HG02759 (cell line): ENCODE data around the gene UMPS.
"Not testable (repeated sequence)": the region's sequence is repeated elsewhere in the genome, so short reads cannot be mapped to it uniquely, and the experiment has no call there.

ENCODE experiments used
- ATAC-seq: cut with Tn5 transposase; IDR thresholded peaks from one replicate; pipeline ENCODE4 v1.9.1; 2021; ENCODE audit warnings: mild to moderate bottlenecking, moderate library complexity; ENCODE audit not compliant: unreplicated experiment

UMPS gene

DNA sequence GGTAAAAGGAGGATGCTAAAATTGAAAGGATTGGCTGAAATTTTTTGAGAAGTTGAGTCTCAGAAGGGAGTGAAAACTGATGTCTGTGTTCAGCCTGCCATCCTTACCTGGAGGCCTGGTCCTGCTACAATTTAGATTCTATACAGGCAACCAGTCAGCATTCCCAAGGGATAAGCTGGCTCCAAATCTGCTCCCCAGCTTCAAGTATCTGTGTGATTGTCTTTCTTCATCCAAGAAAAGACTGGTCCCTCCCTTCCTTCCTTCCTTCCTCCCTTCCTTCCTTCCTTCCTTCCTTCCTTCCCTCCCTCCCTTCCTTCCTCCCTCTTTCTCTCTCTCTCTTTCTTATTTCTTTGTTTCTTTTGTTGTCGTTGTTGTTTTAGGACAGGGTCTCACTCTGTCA lies 24.7 kb upstream of the UMPS start:
- ATAC-seq, result no peak

DNA sequence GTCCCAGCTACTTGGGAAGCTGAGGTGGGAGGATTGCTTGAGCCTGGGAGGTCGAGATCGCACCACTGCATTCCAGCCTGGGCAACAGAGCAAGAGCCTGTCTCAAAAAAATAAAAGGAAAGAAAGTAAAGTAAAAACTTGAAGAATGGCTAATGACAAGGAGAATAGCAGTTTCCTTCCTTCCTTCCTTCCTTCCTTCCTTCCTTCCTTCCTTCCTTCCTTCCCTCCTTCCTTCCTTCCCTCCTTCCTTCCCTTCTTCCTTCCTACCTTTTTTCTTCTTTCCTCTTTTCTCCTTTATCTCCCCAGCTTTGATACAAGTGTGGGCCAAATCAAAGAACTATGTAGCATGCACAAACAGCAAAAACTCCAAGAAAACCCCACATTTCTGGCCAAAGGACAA lies 23.0 kb upstream of the UMPS start:
- not testable (repeated sequence) for ATAC-seq

DNA sequence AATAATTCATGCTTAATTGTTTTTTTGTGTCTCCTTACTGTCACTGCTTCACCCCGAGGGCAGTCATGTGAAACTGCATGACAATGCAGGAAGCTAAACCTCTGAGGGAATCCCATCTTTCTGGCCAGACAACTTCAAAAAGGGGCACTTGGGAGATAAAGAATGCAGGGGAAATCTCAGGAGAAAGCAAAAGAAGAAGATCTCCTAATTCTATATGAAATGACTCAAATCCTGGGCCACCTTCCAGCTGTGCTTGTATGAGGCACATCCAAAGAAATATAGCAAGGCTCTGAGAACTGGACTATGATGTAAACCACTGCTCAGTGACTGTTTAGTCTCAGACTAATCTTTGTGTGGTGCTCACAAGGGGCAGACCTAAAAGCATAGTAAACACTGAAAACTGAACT lies 22.6 kb upstream of the UMPS start:
- no peak for ATAC-seq

DNA sequence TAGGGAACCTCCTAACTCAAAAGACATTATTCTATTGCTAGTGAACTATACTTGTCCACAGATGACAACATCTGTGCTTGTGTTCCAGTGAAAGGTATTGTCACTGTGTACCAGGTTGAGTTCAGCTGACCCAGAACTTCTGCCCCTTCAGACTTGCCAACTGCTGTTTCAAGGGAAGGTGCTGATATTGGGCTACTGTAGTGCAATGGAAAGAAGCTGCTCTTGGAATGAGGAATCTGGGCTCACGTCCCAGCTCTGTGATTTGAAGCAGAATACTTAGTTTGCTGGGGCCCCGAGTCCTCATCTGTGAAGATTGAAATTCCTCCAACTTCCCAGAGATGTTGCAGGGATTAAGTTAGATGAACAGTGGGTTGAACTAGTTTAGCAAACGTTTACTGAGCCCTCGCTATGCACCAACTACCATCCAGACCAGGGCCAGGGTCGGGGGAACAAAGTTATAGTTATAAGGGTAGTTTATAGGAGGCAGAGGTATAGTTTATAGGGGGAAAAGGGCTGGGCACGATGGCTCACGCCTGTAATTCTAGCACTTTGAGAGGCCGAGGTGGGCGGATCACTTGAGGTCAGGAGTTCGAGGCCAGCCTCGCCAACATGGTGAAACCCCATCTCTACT lies 15.9 kb upstream of the UMPS start:
- no peak for ATAC-seq

DNA sequence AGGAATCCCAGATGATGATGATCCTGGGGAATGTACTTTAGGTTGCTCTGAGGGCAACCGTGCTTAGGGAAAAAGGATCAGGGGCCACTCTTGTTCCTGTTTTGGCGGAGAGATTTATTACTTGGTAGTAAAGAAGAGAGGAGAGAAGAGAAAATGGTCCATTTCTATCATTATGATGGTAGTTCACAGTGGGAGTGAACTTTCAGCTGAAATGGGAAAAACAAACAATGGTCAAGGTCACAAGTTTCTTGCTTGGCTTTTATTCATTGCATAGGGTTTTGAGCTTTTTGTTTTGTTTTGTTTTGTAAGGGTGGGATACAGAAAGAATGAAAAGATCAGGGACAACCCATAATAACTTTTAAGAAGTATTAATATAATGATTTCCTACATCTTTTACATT lies 7.7 kb upstream of the UMPS start:
- ATAC-seq, result no peak

DNA sequence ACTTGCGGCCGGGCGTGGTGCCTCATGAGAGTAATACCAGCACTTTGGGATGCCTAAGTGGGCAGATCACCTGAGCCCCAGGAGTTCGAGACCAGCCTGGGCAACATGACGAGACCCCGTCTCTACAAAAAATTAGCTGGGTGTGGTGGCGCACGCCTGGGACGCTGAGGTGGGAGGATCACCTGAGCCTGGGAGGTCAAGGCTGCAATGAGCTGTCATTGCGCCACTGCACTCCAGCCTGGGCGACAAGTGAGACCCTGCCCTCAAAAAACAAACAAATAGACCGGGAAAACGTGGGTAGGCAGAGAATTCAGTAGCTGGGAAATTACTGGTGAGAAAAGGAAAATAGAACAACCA lies 667 bp downstream of the UMPS start:
- ATAC-seq, result no peak

DNA sequence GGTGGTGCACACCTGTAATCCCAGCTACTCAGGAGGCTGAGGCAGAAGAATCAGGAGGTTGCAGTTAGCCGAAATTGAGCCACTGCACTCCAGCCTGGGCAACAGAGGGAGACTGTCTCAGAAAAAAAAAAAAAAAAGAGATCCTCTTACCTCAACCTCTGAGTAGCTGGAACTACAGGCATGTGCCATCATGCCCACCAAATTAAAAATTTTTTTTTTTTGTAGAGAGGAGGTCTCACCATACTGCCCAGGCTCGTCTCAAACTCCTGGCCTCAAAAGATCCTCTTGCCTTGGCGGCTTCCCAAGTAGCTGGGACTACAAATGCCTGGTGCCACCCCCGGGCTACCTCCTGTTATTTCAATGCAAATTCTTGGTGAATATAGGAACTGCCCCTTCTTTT lies 1.5 kb downstream of the UMPS start:
- ATAC-seq, result no peak

DNA sequence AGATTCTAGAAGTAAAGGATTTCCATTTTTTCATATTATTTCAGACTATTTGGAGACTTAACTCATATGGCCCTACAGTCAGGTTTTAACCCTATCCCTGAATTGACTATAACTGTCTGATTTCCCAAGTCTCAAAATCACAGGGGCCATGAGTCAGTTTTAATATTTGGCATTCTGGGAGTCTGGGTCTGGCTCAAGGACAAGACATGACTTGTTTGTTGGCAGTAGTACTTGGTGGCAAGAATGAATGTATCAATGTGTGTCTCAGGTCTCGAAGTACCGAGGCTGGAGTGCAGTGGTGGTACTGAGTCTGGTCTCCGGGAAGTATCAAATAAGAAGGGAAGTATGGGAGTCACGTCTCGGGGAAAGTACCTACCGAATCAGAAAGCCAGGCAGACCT lies 10.8 kb downstream of the UMPS start:
- ATAC-seq, result no peak

DNA sequence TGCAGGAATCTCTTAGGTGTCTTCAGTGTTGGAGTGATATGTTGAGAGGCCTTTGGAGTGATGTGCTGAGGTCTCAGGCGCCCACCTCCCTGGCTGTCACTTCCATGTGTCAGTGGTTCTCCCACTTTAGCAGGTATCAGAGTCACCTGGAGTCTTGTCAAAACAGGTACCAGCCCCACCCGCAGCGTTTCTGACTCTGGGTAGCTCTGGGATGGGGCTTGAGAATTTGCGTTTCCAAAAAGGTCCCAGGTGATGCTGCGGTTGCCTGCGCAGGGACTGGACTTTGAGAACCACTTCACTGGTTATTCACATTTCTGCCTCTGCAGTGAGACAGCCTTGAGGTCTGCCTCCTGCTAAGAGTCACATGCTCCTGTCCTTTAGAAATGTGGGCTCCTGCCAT lies 15.5 kb downstream of the UMPS start:
- no peak for ATAC-seq

DNA sequence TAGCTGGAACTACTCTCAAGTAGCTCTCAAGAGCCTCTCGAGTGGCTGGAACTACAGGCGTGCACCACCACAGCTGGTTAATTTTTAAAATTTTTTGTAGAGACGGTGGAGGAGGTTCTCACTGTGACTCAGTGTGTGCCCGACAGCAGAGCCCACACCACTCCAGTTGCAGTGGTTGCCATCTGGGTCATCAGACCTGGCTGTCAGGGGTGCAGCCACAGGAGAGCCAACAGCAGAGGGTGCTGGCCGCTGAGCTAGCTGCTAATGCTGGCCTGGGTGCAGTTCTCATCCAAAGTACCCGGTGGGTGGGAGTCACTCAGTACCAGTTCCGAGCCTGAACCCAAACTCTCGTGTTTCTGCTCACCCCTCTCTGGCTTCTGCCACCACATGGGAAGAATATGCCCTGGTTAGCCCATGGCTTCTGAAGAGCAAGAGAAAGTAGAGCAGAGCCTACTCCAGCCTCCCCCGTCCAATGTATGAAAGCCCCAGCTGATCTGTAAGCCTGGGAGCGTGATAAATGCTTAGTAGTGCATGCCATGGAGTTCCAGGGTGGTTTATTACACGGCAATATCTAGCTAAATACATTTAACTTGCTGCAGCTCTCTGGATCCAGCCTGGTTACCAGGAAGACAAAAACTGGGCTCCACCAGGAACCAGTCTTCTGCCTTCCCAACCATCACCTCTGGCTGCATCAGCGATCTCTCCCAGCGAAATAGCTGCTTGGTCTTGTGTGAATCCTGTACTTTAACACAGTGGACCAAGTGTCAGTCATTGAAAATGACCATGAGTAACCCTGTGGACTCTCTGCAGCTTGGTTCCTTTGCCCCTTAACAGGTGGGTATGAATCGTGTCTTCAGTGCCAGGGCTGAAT lies 17.1 kb downstream of the UMPS start:
- no peak for ATAC-seq

DNA sequence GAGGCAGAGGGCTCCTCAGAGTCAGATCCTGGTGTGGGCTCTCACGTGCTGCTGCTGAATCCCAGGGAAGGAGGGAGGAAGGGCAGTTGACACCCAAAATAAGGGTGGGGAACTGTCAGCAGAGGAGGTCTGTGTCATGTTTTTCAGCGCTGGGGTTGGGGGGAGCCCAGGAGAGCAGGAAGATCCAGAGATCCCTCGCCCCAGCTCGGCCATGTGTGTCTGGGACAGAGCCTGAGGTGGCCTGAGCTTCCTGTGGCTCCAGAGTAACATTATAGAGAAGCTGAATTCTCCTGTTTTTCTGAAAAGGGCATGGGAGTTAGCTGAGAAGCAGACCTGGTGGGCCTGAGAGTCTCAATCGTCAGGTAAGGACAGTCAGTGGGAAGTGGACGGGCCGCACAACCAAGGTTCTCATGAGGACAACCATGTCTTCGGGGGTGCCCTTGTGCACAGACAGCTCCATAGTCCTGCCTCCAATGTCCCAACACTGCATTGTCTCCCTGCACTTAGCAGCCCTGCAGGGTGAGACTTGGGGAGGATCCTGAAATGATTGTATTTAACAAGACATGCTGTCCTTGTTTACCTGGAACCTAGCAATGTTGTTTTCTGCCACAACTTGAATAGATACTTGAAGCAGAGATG lies 18.4 kb downstream of the UMPS start:
- ATAC-seq, result no peak

DNA sequence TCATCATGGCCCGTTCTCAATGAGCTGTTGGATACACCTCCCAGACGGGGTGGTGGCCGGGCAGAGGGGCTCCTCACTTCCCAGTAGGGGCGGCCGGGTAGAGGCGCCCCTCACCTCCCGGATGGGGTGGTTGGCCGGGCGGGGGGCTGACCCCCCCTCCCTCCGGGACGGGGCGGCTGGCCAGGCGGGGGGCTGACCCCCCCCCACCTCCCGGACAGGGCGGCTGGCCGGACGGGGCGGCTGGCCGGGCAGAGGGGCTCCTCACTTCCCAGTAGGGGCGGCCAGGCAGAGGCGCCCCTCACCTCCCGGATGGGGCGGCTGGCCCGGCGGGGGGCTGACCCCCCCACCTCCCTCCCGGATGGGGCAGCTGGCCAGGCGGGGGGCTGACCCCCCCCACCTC lies 19.6 kb downstream of the UMPS start:
- ATAC-seq, result not testable (repeated sequence)

DNA sequence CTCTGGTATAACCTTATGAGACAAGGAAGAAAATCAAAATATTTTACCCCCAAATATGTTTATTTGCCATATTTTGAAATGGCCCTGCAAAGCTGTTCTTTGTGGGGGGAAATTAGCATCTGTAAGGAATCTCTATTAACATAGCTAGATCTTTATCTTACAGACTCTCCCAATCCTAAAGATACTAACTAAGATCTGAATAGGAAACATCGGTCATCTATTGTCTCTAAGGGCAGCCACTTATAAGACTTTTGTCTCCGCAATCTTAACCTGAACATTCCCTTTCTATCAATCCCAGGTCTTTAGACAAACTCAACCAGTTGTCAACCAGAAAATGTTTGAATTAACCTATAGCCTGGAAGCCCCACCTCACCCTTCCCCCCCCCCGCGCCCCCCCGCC lies 21.2 kb downstream of the UMPS start:
- ATAC-seq, result no peak

DNA sequence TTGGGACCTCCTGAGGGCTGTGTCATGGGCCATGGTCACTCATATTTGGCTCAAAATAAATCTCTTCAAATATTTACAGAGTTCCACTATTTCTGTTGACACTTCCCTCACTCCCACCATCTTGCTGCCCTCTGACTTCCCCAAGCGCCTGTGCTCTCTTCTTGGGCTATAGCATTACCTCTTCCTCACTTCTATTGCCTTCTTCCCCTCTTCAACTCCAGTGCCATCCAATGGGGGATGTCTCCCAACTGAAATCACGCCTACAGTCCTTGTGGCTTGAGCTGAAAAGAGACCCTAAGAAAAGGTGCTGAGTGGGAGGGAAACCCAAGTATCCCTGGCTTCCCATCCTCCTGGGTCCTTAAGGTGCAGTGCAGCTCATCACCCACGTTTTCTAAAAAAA lies 21.8 kb downstream of the UMPS start:
- no peak for ATAC-seq

DNA sequence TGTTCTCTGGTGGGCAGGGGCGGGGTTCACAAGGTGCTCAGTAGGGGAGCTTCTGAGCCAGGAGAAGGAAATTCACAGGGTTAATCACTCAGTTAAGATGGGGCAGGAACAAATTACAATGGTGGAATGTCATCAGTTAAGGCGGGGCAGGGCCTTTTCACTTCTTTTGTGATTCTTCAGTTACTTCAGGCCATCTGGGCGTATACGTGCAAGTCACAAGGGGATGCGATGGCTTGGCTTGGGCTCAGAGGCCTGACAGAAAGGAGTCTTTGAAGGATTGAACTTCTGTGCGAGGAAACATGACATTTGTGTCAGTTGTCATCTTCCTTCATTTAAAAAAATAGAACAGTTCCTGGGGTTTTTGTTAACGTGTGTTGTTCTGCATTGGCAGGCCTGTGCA lies 27.7 kb downstream of the UMPS start:
- ATAC-seq, result not testable (repeated sequence)

DNA sequence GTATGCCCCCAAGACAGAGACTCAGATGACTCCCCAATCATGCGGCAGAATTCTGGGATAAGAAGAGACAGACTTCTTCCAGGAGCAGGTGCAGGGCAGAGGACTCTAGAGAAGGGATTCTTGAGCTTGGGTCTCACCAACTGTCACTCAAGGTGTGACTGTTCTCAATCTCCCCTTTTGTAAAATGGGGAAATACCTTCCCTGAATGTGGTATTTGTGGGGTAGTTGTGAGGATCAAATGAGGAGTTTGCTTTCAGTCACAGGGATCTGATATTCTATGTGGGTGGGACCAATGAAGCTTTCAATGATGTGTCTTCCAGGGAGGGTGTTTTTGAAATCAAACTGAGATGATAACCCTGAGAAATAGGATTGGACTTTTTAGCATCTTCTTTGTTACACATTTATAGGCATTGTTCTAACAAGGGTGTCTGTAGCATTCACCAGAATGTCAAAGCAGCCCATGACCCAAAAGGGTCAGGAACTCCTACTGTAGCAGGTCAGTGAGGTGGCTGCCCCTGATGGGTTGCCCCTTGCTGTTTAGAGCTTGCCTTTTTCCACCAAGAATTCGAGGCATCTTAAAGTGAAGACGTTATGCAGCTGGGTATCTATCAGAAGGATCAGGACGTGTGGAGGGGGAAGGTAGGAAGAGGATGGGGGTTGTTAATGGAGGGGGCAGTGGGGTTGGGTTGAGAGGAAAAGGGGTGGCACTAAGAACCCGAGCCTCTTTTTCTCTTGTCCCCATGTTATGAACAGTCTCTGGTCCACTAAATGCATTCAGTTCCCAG lies 28.8 kb downstream of the UMPS start:
- ATAC-seq, result no peak

DNA sequence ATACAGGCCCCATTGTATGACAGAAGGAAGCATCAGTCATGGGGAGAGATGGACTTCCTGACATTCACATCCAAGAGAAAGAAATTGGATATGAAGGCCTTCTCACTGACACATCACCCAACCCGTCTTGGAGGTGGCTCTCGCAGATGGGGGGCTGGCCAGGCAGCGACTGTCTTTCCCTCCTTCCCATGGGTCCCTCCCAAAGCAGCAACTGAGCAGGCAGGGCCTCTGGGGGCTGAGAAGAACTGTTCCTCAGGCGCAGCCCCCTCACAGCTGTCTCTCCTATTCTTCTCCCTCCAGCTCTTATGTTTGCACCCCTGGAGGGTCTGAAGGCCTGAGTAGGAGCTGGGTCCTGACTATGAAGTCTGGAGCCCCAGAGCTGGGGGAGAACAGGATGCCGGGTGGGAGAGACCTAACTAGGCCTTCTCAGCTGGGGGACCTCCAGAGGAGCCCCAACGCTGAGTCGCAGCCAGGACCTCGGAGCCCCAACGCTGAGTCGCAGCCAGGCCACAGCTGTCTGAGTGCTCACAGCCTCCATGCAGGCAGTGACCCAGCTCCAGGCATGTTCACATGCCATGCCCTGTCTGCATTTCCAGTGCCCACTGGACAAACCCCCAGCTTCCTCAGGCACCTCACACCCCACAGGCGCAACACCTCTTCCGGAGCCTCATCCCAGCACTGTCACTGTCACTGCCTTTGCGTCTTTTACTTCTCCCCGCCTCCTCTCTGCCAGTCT lies 29.6 kb downstream of the UMPS start:
- ATAC-seq, result no peak

DNA sequence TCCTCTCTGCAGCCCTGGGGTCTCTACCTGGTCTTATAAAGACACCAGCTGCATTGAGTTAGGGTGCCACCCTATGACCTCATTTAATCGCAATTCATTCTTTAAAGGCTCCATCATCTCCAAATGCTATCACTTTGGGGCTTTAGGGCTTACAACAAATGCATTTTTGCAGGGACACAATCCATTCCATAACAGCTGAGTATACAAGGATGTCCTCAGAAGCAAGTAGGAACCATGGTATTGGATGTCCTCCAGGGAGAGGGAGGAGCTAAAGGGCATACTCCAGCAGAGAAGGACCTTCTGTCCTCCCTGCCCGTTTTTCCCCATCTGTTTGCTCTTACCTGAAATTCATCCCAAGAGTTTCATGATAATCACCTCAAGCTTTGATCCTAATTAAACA lies 30.3 kb downstream of the UMPS start:
- no peak for ATAC-seq

DNA sequence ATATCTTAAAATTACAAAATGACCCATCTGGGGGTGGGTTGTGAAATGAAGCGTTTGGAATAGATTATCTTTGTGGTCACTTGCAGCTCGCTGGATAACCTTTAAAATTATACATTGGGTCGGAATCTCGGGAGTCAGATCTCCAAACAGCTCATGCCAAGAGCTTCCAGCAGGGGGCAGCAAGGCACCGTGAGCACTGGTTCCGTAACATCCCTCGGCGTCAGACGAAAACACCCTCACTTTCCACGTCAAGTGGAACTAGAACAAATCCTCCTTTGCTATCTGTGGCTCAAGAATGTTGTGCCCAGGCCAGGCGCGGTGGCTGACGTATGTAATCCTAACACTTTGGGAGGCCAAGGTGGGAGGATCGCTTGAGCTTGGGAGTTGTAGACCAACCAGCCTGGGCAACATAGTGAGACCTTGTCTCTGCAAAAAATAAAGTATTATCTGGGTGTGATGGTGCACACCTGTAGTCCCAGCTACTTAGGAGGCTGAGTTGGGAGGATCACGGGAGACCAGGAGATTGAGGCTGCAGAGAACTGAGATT lies 31.1 kb downstream of the UMPS start:
- ATAC-seq, result peak; percentile 61

DNA sequence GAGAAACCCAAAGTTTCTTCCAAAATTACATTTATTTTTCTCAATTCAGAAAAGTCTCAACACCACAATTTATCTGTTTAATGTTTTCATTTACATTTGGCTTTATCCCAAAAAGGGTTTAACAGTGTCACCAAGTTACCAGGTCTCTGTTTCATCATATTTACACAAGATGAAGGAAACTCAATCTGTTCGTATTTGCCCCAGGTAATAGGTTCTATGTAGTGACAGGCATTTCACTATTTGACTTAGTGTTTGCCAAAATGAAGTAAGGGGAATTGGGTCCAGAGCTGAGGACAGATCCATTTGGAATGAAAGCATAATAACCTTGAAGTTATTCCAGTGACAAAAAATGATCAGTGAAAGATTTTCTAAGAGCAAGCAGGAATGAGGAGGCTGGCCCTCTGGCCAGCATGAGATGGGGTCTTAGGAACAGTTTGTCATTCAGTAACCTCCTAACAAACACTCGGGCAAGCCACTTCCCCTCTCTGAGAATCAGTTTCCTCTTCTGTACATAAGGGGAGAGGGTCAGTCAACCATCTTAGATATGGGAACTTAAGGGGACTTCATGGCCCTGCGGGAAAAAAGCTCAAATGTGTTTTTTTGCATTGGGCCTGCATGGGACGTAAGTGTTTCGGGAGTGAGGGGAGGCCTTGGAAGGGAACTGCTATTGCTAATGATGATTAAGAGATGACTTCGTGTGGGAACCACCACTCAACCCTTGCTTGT lies 31.8 kb downstream of the UMPS start:
- ATAC-seq, result no peak
